Measurements from ENCODE around the gene EVA1A.
A peak's percentile ranks its signal among the peaks of the same experiment; 100 is the strongest.

The EVA1A gene

DNA sequence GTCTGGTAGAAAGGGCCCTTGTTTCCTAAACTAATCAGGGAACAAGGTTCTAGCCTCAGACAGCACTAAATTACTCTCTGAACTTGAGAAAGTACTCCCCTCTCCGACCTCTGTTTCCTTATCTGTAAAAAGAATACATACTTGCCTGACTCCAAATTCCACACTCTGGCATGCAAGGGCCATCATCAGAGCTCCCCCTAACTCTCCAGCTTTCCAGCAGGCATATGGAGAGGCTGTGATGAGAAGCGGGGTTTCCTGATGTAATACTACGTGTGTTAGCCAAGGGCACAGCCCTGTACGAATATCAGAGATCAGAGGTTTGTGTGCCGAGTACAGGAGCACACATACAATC lies 1.8 kb upstream of the EVA1A start:
- DNase-seq, result no peak

DNA sequence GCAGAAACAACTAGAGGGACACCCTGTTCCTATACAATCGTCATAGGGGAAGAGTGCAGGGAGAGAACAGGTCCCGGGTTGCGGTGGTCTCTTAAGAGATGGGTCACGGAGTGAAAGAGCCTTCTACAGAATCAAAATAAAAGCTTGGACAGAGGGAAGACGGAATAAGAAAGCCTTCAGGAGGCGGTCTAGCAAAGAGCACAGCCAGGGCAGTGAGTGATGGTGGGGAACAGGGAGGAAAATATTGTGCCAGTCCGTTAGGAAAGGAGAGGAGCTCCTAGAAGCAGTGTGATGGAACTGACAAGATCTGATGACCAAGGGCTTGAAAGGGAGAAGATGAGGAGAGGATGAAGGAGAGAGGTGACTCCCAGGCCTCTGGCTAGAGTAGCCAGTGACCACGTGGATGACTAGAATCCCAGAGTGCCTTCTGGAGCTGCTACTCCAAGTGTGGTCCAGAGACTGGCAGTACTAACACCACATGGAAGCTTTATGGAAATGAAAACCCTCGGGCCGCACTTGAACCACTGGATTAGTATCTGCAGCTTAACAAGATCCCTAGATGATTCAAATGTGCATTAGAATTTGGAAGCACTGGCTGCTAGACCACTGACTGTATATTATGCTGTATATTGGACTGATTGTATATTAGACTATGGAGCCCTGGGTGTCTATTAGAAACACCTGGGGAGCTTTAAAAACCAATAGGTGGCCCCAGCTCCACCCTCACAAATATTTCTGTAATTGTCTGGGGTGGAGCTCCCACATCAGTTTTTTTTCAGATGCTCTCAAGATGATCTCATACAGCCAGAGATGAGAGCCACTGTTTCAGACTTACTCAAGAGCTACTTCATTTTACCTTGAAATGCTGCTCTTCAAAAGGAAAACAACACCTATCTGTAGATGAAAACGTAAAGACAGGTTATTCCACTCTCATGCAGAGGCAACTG lies 1.1 kb upstream of the EVA1A start:
- DNase-seq, result no peak

DNA sequence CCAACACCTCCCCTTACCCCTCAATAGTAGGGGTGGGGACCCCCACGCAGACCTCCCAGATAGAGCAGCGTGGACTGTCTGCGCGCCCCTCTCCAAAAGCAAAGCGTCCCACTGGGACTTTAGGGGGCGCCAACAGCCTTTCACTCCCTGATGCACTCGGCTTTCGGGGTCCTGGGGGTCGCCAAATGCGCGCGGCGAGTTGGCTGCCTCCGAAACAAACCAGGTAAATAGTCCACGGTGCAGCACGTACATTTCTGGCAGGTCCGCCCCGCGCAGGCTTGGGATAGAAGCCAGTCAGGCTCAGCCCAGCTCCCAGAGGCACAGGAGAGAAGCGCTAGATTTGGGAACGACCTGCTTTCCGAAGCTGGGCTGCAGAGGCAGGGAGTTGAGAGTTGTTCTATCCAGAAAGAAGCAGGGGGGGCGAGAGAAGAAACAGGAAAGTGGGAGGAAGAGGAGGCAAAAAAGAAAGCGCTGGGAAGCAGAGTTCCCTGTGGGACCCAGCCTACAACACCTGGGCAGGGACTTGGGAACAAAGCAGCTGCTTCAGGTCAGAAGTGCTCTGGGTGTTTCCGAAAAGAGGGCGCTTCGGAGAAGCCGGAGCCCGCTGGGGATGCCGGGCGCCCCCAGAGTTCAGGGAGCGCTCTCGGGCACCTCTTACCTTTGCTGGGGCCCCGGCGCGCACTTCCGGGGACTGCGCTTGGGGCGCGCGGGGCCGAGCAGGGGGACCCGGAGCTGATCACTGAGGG lies 544 bp downstream of the EVA1A start:
- peak; percentile 78 for DNase-seq

GRCh38 chr2:75559680-75560021 lies 1.1 kb downstream of the EVA1A start:
- no peak for DNase-seq

DNA sequence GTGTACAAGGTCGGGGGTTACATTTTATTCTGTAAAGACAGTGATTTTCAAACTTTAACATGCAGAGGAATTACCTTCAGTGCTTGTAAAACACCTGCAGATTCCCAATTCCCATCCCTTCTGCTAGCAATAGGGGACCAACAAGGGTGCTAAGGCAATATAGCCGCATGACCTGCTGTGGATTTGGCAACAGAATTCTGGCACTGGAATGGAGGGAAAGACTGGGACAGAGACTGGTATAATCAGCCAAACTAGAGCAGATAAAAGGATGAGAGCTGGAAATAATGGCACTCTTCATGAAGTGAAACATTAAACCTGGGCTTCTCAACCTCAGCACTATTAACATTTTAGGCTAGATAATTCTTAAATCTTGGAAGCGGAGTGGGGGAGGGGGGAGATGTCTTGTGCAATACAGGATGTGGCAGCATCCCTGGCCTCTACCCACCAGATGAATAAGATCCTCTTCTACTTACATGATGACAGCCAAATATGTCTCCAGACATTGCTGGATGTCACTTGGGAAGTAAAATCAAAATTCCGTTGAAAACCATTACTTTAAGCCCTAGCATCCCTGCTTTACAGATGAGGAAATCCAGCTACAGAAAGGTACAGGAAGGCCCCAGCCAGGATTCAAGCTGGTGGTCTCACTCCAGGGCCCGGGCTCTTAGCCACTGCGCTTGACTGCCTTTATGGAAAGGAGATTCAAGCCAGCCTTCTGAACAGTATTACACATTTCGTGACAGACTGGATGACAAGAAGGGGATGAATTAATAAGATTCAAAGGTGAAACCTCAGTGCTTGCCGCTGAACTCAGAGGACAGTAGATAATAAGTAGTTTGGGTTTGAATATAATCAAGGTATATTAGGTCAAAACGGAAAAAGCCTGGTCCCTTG lies 1.7 kb downstream of the EVA1A start:
- DNase-seq, result no peak

GRCh38 chr2:75558136-75558535 lies 2.6 kb downstream of the EVA1A start:
- DNase-seq, result no peak

DNA sequence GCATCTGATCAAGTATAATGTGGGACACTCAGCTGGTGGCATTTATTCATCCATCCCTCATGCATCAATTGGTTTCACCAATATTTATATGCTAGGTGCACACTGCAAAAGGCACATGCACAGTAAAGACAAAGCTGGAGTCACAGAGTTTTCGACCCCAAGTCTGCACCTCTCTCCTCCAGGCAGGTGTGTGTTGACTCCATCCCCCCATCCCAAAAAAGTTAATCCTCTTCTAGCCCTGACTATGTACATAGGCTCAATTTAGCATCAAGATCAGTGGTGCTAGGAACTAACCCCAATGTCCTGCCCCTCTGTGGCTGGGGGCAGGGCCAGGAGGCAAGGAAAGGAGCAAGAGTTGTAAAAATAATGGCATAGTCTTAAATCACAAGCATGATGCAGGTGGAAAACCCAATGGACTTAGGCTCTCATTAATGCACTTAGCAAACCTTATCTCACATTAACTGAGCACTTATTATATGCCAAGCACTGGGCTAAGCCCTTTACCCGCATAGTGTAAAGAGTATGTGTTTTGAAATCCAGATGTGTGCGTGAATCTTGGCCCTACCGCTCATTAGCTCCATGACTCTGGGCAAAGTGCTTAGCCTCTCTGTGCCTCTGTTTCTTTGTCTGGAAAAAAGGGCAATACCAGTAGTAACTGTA lies 3.1 kb downstream of the EVA1A start:
- DNase-seq, result no peak

DNA sequence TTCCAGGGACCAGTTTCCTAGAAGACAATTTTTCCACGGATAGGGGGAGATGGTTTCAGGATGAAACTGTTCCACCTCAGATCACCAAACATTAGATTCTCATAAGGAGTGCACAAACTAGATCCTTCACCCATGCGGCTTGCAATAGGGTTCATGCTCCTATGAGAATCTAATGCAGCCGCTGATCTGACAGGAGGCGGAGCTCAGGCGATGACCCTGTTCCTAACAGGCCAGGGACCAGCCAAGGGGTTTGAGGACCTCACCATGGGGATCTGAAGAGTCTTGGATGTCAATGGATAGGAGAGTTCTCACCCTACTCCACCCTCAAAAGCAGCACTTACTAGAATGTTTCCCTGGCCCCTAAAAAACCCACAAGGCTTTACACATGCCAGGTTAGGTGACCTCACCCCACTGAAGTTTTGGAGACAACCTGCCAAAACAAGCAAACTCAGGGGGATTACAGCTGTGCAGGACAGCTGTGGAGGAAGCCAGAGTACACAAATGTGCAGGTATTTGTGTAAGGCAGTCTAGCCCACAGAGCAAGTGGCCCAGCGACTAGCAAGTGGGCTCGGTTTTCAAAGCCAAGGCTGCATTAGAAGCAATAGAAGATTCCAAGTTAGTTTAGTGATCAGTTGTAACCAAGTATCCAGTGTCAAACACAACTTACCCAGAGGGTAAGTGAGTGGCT lies 3.9 kb downstream of the EVA1A start:
- DNase-seq, result no peak

DNA sequence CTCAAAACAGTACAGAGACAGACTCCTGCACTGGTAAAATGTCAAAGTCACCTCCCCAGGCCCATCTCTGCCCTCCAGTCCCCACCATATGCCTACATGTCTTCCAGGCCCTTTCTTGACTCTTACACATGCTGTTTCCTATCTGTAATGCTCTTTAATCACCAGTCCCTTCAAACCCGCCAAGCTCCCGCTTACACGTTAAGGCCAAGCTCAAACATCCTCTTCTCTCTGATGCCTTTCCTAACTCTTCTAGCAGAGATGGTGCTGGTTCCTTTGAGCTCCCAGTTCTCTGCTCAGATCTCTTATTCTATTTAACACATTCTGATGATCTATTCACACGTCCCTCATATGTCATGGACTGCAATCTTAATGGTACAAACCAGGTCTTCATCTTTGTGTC lies 5.0 kb downstream of the EVA1A start:
- DNase-seq, result no peak

DNA sequence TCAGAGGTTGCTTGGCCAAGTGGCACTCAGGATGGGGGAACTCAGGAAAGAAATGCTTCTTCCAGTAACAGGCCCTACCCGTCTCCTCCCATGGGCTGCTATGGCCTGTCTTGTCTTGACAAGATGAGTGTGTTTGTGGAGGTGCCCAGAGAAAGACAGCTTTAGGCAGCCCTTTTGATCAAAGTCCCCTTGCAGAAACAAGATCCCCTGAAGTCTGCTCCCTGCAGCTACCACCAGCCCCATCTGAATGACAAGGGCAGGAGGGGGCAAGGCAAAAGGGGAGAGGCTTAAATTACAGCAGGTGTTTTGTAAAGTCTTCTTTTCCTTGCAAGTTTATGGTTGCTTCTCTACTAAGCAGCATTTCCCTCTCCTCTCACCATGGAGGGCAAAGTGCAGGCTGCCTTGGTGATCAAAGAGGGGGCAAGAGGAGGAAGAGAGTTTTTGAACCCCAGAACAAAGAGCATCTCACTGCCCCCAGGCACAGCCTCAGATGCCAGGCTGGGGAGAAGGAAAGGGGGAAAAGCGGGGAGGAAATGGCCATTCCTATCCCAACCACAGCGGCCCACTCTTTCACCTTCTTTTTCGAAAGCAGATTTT lies 6.7 kb downstream of the EVA1A start:
- no peak for DNase-seq

DNA sequence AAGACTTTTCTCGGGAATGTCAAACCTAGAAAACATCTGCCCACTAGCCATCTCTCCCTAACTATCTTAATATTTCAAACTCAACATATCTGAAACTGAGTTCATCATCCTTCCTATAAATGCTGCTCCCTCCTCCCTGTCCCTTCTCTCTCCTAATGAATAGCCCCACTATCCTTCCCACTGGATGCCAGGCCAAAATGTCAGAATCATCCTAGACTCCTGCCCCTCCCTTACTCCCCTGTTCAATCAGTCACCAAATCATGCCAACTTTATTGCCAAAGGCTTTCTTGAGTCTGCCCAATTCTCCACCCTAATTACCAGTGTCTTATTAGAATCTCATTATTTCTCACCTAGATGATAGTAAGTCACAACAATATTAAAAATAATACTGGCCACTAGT lies 8.5 kb downstream of the EVA1A start:
- DNase-seq, result no peak

DNA sequence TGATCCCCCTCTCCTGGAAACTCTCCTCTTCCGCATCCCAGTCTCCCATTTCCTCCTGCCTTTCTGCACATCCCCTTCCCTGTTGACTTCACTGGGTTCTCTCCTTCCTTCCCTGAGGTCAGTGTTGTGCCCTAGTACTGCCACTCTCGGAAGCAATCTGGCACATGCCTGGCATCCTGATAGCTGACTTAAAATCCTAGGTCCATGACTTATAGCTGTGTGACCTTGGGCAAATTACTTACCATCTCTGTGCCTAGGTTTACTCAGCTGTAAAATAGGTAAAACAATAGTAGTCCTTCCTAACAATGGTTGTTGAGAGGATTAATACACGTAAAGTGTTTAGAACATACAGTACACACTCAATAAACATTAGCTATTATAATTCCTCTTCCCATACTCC lies 9.3 kb downstream of the EVA1A start:
- no peak for DNase-seq

GRCh38 chr2:75549401-75550253 lies 11.1 kb downstream of the EVA1A start:
- DNase-seq, result no peak

GRCh38 chr2:75548036-75548573 lies 12.6 kb downstream of the EVA1A start:
- DNase-seq, result no peak

DNA sequence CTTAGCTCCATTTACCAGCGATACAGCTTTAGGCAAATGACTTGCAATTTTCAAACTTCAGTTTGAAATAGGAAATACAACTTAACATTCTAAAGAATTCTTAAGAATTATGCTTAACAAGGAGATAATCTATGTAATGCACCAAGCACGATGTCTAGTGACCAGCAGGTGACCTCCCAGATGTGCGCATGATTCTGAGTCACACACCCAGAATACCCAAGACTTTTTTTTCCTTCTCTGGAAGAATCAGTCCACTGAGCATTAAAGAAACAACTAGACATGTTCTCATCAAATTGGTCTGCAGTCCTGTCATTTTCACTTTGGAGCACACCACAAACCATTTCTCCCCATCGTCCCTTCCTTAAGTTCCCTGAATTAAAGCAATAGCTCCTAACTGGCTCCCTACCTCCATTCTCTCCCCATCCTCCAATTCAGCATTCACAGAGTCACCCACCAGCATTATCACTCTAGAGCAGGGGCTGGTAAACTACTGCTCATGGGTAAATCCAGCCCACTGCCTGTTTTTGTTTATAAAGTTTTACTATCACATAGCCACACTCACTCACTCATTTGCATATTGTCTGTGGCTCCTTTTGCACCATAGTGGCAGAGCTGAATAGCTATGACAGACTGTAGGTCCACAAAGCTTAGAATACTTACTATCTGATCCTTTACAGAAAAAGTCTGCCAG lies 13.2 kb downstream of the EVA1A start:
- DNase-seq, result no peak

GRCh38 chr2:75545922-75546321 lies 14.8 kb downstream of the EVA1A start:
- no peak for DNase-seq

- no peak for DNase-seq
These were observed 15.4 kb downstream of the EVA1A start for GRCh38 chr2:75545387-75545786.

- no peak for DNase-seq
These were observed 17.3 kb downstream of the EVA1A start for GRCh38 chr2:75543446-75543845.

DNA sequence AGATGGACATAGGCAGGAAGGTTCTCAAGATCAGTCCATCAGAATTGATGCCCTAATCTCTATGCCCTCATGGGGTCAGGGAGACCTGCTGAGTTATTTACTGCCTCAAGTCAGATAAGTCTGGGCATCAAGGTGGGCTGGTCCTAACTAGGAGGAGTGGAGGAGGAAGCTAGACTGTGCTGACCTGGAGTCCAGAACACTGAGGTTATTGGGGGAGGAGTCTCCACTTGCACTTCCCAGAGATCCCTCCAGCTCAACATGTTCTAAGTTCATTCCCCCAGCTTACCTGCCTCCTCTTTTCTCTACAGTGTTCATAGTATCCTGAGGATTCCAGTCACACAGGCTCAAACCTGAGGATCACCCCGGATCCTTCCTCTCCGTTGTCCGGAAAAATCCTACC lies 19.3 kb downstream of the EVA1A start:
- no peak for DNase-seq

GRCh38 chr2:75540994-75541393 lies 19.7 kb downstream of the EVA1A start:
- no peak for DNase-seq
